SK-N-SH treated with all-trans-retinoic acid at 6 μM for 48 hours (cell line): ENCODE results near the gene CSK.

Experiments used
- ATAC-seq: fragments of 200-7000 bp; cut with Tn5 transposase; 3 replicates; pipeline ENCODE4 v1.9.1; 2020; ENCODE audit warnings: mild to moderate bottlenecking, moderate library complexity
- ARNTL ChIP-seq: fragments of 450-650 bp; formaldehyde crosslinking; IDR thresholded peaks from 2 replicates; pipeline ENCODE4 v1.5.0; 2020; ENCODE audit warnings: low read depth, mild to moderate bottlenecking, moderate library complexity, borderline replicate concordance
- BACH2 ChIP-seq: fragments of 250-450 bp; sonication (Bioruptor Pico); IDR thresholded peaks from 2 replicates; pipeline ENCODE4 v1.9.0; 2021; ENCODE audit warnings: mild to moderate bottlenecking, borderline replicate concordance
- CSDC2 ChIP-seq: fragments of 250-450 bp; sonication (Bioruptor Pico); IDR thresholded peaks from 2 replicates; pipeline ENCODE4 v1.5.0; 2020; ENCODE audit warnings: mild to moderate bottlenecking, moderate library complexity
- CSRNP3 ChIP-seq: fragments of 250-450 bp; sonication (Bioruptor Pico); IDR thresholded peaks from 2 replicates; pipeline ENCODE4 v1.5.1; 2021; ENCODE audit warnings: mild to moderate bottlenecking, moderate library complexity
- ESRRG ChIP-seq: fragments of 250-450 bp; sonication (Bioruptor Pico); IDR thresholded peaks from 2 replicates; pipeline ENCODE4 v1.6.1; 2021; ENCODE audit warnings: mild to moderate bottlenecking
- GLIS3 ChIP-seq: fragments of 250-450 bp; sonication (Bioruptor Pico); IDR thresholded peaks from 2 replicates; pipeline ENCODE4 v1.5.0; 2020; ENCODE audit warnings: mild to moderate bottlenecking, moderate library complexity
- ISL1 ChIP-seq: fragments of 250-450 bp; sonication (Bioruptor Pico); IDR thresholded peaks from 2 replicates; pipeline ENCODE4 v2.1.2; 2022; ENCODE audit warnings: mild to moderate bottlenecking, moderate library complexity
- OSR1 ChIP-seq: fragments of 250-450 bp; sonication (Bioruptor Pico); IDR thresholded peaks from 2 replicates; pipeline ENCODE4 v1.8.0; 2022; ENCODE audit warnings: moderate library complexity, mild to moderate bottlenecking, inconsistent platforms
- PPARA ChIP-seq: fragments of 250-450 bp; sonication (Bioruptor Pico); IDR thresholded peaks from 2 replicates; pipeline ENCODE4 v1.5.0; 2020; ENCODE audit warnings: mild to moderate bottlenecking, borderline replicate concordance
- RARB ChIP-seq: fragments of 250-450 bp; sonication (Bioruptor Pico); IDR thresholded peaks from 2 replicates; pipeline ENCODE4 v1.8.0; 2021; ENCODE audit warnings: mild to moderate bottlenecking, moderate library complexity
- SNAI2 ChIP-seq: fragments of 250-450 bp; sonication (Bioruptor Pico); IDR thresholded peaks from 2 replicates; pipeline ENCODE4 v1.5.0; 2020; ENCODE audit warnings: mild to moderate bottlenecking, moderate library complexity
- TCF4 ChIP-seq: fragments of 250-450 bp; sonication (Bioruptor Pico); IDR thresholded peaks from 2 replicates; pipeline ENCODE4 v1.8.0; 2021; ENCODE audit warnings: mild to moderate bottlenecking, moderate library complexity, borderline replicate concordance
- TOX ChIP-seq: fragments of 250-450 bp; sonication (Bioruptor Pico); IDR thresholded peaks from 2 replicates; pipeline ENCODE4 v1.8.0; 2021; ENCODE audit warnings: mild to moderate bottlenecking, moderate library complexity, borderline replicate concordance
- ZC3H10 ChIP-seq: fragments of 250-450 bp; sonication (Bioruptor Pico); IDR thresholded peaks from 2 replicates; pipeline ENCODE4 v1.5.1; 2021; ENCODE audit warnings: mild to moderate bottlenecking, moderate library complexity
- ZFP3 ChIP-seq: fragments of 250-450 bp; sonication (Bioruptor Pico); IDR thresholded peaks from 2 replicates; pipeline ENCODE4 v1.5.0; 2020; ENCODE audit warnings: mild to moderate bottlenecking, moderate library complexity
- ZFP30 ChIP-seq: fragments of 450-650 bp; formaldehyde crosslinking; IDR thresholded peaks from 2 replicates; pipeline ENCODE4 v1.5.0; 2022; ENCODE audit warnings: mild to moderate bottlenecking, moderate library complexity
- ZNF565 ChIP-seq: fragments of 450-650 bp; formaldehyde crosslinking; conservative IDR thresholded peaks from 2 replicates; pipeline ENCODE4 v1.5.0; 2020; ENCODE audit warnings: low read depth, mild to moderate bottlenecking, moderate library complexity
- ZNF70 ChIP-seq: fragments of 450-650 bp; formaldehyde crosslinking; IDR thresholded peaks from 2 replicates; pipeline ENCODE4 v1.5.0; 2020; ENCODE audit warnings: mild to moderate bottlenecking, moderate library complexity
- ZNF8 ChIP-seq: fragments of 450-650 bp; formaldehyde crosslinking; IDR thresholded peaks from 2 replicates; pipeline ENCODE4 v1.5.0; 2020; ENCODE audit warnings: mild to moderate bottlenecking, moderate library complexity
- TF ChIP-seq, protein P1 (sequence below): fragments of 250-450 bp; sonication (Bioruptor Pico); IDR thresholded peaks from 2 replicates; pipeline ENCODE4 v1.5.0; 2020; ENCODE audit warnings: mild to moderate bottlenecking, moderate library complexity
- TF ChIP-seq, protein P2 (sequence below): fragments of 250-450 bp; sonication (Bioruptor Pico); IDR thresholded peaks from 2 replicates; pipeline ENCODE4 v1.8.0; 2021; ENCODE audit warnings: low read depth, mild to moderate bottlenecking, moderate library complexity, borderline replicate concordance
- TF ChIP-seq, protein P3 (sequence below): fragments of 250-450 bp; sonication (Bioruptor Pico); IDR thresholded peaks from 2 replicates; pipeline ENCODE4 v1.8.0; 2020; ENCODE audit warnings: mild to moderate bottlenecking, moderate library complexity, borderline replicate concordance

The CSK gene

DNA sequence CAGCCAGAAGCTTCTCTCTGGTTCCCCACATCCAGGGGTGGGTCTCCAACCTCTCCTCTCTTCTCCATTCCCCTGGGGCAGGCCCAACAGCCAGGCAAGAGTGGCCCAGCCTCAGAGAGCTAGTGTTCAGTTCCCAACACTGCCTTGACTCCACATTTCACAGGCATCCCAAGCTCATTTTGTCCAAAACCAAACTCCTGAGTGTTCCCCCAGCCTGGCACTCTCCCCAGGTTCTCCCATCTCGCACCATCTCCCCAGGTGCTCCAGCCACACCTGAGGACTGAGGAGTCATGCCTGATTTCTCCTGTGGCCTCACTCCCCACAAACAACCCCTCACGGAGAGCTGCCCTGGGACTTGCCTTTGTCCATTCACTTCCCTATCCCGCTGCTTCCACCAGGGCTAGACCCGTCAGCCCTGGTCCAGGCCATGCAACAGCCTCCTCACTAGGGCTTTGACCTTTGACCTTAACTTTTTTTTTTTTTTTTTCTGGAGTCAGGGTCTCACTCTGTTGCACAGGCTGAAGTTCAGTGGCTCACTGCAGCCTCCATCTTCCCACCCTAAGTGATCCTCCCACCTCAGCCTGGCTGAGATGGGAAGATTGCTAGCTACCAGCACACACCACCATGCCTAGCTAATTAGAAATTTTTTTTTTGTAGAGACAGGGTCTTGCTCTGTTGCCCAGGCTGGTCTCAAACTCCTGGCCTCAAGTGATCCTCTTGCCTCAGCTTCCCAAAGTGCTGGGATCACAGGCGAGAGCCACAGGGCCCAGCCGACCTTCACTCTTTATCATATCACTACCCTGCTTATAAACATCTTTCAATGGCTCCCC, 3.9 kb upstream of the CSK start:
- no peak for ATAC-seq
- TF ChIP-seq, protein P1, sequence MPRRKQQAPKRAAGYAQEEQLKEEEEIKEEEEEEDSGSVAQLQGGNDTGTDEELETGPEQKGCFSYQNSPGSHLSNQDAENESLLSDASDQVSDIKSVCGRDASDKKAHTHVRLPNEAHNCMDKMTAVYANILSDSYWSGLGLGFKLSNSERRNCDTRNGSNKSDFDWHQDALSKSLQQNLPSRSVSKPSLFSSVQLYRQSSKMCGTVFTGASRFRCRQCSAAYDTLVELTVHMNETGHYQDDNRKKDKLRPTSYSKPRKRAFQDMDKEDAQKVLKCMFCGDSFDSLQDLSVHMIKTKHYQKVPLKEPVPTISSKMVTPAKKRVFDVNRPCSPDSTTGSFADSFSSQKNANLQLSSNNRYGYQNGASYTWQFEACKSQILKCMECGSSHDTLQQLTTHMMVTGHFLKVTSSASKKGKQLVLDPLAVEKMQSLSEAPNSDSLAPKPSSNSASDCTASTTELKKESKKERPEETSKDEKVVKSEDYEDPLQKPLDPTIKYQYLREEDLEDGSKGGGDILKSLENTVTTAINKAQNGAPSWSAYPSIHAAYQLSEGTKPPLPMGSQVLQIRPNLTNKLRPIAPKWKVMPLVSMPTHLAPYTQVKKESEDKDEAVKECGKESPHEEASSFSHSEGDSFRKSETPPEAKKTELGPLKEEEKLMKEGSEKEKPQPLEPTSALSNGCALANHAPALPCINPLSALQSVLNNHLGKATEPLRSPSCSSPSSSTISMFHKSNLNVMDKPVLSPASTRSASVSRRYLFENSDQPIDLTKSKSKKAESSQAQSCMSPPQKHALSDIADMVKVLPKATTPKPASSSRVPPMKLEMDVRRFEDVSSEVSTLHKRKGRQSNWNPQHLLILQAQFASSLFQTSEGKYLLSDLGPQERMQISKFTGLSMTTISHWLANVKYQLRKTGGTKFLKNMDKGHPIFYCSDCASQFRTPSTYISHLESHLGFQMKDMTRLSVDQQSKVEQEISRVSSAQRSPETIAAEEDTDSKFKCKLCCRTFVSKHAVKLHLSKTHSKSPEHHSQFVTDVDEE (CRISPR knock-in tag), result no peak
- TF ChIP-seq PPARA (no peak), ZNF8 (no peak), ZNF70 (CRISPR knock-in tag) (no peak), OSR1 (CRISPR knock-in tag) (no peak), BACH2 (CRISPR knock-in tag) (no peak), RARB (no peak), CSDC2 (CRISPR knock-in tag) (no peak), ARNTL (CRISPR knock-in tag) (no peak), TOX (CRISPR knock-in tag) (no peak), CSRNP3 (CRISPR knock-in tag) (no peak), ZFP30 (no peak), GLIS3 (CRISPR knock-in tag) (no peak), ESRRG (CRISPR knock-in tag) (no peak)
- TF ChIP-seq, protein P2, sequence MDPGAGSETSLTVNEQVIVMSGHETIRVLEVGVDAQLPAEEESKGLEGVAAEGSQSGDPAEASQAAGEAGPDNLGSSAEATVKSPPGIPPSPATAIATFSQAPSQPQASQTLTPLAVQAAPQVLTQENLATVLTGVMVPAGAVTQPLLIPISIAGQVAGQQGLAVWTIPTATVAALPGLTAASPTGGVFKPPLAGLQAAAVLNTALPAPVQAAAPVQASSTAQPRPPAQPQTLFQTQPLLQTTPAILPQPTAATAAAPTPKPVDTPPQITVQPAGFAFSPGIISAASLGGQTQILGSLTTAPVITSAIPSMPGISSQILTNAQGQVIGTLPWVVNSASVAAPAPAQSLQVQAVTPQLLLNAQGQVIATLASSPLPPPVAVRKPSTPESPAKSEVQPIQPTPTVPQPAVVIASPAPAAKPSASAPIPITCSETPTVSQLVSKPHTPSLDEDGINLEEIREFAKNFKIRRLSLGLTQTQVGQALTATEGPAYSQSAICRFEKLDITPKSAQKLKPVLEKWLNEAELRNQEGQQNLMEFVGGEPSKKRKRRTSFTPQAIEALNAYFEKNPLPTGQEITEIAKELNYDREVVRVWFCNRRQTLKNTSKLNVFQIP (CRISPR knock-in tag), result no peak
- TF ChIP-seq, protein P3, sequence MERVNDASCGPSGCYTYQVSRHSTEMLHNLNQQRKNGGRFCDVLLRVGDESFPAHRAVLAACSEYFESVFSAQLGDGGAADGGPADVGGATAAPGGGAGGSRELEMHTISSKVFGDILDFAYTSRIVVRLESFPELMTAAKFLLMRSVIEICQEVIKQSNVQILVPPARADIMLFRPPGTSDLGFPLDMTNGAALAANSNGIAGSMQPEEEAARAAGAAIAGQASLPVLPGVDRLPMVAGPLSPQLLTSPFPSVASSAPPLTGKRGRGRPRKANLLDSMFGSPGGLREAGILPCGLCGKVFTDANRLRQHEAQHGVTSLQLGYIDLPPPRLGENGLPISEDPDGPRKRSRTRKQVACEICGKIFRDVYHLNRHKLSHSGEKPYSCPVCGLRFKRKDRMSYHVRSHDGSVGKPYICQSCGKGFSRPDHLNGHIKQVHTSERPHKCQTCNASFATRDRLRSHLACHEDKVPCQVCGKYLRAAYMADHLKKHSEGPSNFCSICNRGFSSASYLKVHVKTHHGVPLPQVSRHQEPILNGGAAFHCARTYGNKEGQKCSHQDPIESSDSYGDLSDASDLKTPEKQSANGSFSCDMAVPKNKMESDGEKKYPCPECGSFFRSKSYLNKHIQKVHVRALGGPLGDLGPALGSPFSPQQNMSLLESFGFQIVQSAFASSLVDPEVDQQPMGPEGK (CRISPR knock-in tag), result no peak
- TF ChIP-seq, all 23 proteins: peak for 0

GRCh38 chr15:74778599-74778970, 3.3 kb upstream of the CSK start:
- ATAC-seq, result no peak
- TF ChIP-seq ARNTL (CRISPR knock-in tag) (no peak), PPARA (no peak), ZC3H10 (CRISPR knock-in tag) (no peak), ISL1 (CRISPR knock-in tag) (no peak), BACH2 (CRISPR knock-in tag) (no peak), ESRRG (CRISPR knock-in tag) (no peak), RARB (no peak), OSR1 (CRISPR knock-in tag) (no peak), ZNF565 (CRISPR knock-in tag) (no peak), GLIS3 (CRISPR knock-in tag) (no peak), SNAI2 (CRISPR knock-in tag) (no peak), TCF4 (CRISPR knock-in tag) (no peak), ZNF8 (no peak), ZFP3 (CRISPR knock-in tag) (no peak), ZNF70 (CRISPR knock-in tag) (no peak), CSRNP3 (CRISPR knock-in tag) (no peak)
- TF ChIP-seq, protein P1 (CRISPR knock-in tag), result no peak
- TF ChIP-seq, protein P3 (CRISPR knock-in tag), result no peak
- TF ChIP-seq, protein P2 (CRISPR knock-in tag), result no peak
